Heart right ventricle (tissue), 16 donors: Measurements from ENCODE around the gene NKPD1. TPM values are rescaled to one million over a fixed set of nuclear protein-coding genes. Genes with fewer than 3 reads are reported as not detected.

ENCODE experiments used
- ATAC-seq, 8 donors: fragments of 200-7000 bp; cut with Tn5 transposase; one replicate each; pipeline ENCODE4 v1.9.1; 2020; ENCODE audit warnings: mild to moderate bottlenecking in 8 of 8, moderate library complexity in 8 of 8, moderate number of reproducible peaks in 1 of 8
- DNase-seq, 2 donors: peaks; one replicate each; pipeline ENCODE4 v3.0.0-alpha.2; 2020
- H3K27ac ChIP-seq, 10 donors: fragments of 200-600 bp; sonication (generic) in 2 of 10; one replicate each; pipeline versions ENCODE4 v1.5.0 to v1.8.0; 2020 to 2022; ENCODE audit warnings: mild to moderate bottlenecking in 3 of 10
- H3K27me3 ChIP-seq, 7 donors: fragments of 200-600 bp; one replicate each; pipeline ENCODE4 v1.8.0; 2021 to 2022; ENCODE audit warnings: mild to moderate bottlenecking in 2 of 7
- H3K36me3 ChIP-seq, 9 donors: fragments of 200-600 bp; sonication (generic) in 1 of 9; one replicate each; pipeline versions ENCODE4 v1.5.0 to v1.8.0; 2020 to 2022; ENCODE audit warnings: mild to moderate bottlenecking in 2 of 9
- H3K4me1 ChIP-seq, 9 donors: fragments of 200-600 bp; sonication (generic) in 1 of 9; one replicate each; pipeline versions ENCODE4 v1.5.0 to v1.8.0; 2020 to 2022; ENCODE audit warnings: mild to moderate bottlenecking in 4 of 9
- H3K4me3 ChIP-seq, 10 donors: fragments of 200-600 bp; sonication (generic) in 2 of 10; one replicate each; pipeline versions ENCODE4 v1.5.0 to v1.8.0; 2020 to 2022; ENCODE audit warnings: mild to moderate bottlenecking in 7 of 10, moderate library complexity in 2 of 10
- H3K9me3 ChIP-seq, 11 donors: fragments of 200-600 bp in 10 of 11; sonication (generic) in 2 of 11; one replicate each; pipeline versions ENCODE4 v1.5.0 to v1.8.0; 2013 to 2022; ENCODE audit warnings: mild to moderate bottlenecking in 2 of 11, control low read depth in 1 of 11, moderate library complexity in 1 of 11
- CTCF ChIP-seq, 9 donors: fragments of 200-600 bp; sonication (generic) in 2 of 9; IDR thresholded peaks; one replicate each; pipeline versions ENCODE4 v1.5.0 to v1.8.0; 2021 to 2022; ENCODE audit warnings: antibody characterized with exemption in 9 of 9, mild to moderate bottlenecking in 5 of 9, moderate library complexity in 1 of 9
- WGBS, 2 donors: extraction: QIAGEN DNeasy Blood & Tissue Kit; methylation state at CpG; one replicate each; pipeline ENCODE4 v1.1.7; 2013; ENCODE audit warnings: inconsistent platforms in 1 of 2; 5-methylcytosine and 5-hydroxymethylcytosine counted together
- intact Hi-C, 10 donors: fragments of 100-400 bp; cut with DNase I; formaldehyde crosslinking; loops; one replicate each; pipeline versions ENCODE4 v1.11.1 to v1.14.2; 2022
- long read RNA-seq, 3 donors: library from polyadenylated mRNA; unstranded; transcript quantifications; one replicate each; pipeline ENCODE4 v2.0.0, GENCODE V29; 2020 to 2021
- polyA plus RNA-seq, 2 donors: library from polyadenylated mRNA; stranded (reverse); fragments of 200-250 nt; gene quantifications; one replicate each; pipeline ENCODE4 v1.2.3, GENCODE V29; 2013
- total RNA-seq, 10 donors: library from RNA; stranded (reverse); fragmentation: NEBNext Ultra II Directional in 3 of 10; extraction: Animal tissue kit (Norgen Biotek cat#: 25700) in 3 of 10; gene quantifications; one replicate each; pipeline versions ENCODE4 v1.2.1 to v1.2.4, GENCODE V29; 2021 to 2023
- donor health status: Arrhythmogenic right ventricular cardiomyopathy.
- donor health status: ischemic (EF 13 %, LVEDD 7.1; RV severe dilation, severe dysfunction).
- donor health status: healthy with polysubstance abuse.
- donor health status: DM: no; HTN: yes; CAD: no.
- donor health status: DM: no; HTN: no; CAD: no.
- donor health status: ischemic (EF 25% LVEDD 6.9; RV normal size, moderate dysfunction).
- donor health status: ischemic (EF 25% LVEDD 5.7; RV mildly dilated, moderate dysfunction).
- donor health status: healthy.
- donor health status: DM: yes; HTN: yes; CAD: no.
- donor health status: Ischemic cardiomyopathy.
- donor health status: ischemic (EF 35%, LVEDD 5.7; RV mildly dilated, moderate dysfunction).
- donor health status: nonischemic (EF 11% LVEDD 7.7; RV severe dilation, severe dysfunction).
- donor health status: DM: yes; HTN: yes; CAD: no.
- donor health status: PGD.
- donor health status: ischemic (EF 29% LVEDD 5.4; RV normal size, mild dysfunction).
- donor health status: nonischemic (EF 23%, LVEDD 6.1; RV moderate dilation, normal function).

NKPD1 gene
- under 1 TPM in 3 of 10 donors, not detected in 7; 0.06 to 0.09 (median 0.07) TPM for total RNA-seq
- polyA plus RNA-seq, result under 1 TPM; 0.06 to 0.07 TPM
- long read RNA-seq, donor 1, result 0 reads
- long read RNA-seq, donor 2, result 0 reads
- long read RNA-seq, donor 3, result 0 reads

GRCh38 chr19:45160870-45161737 is at the start of gene NKPD1:
NKPD1 (minus strand) TSS chr19:45160982; CDS start chr19:45160150, 832 bp downstream.
- 56 to 57% methylated on average over 29 of the region's 29 CpGs for WGBS, 2 donors
- no peak for TF ChIP-seq CTCF (IDR thresholded peaks at IDR 0.05)
- H3K27me3 ChIP-seq, result peaks cover 0 to 43% (median 33%) of the 10 kb centered on the region in 7 donors

GRCh38 chr19:45206328-45206727 is 45.5 kb upstream of the NKPD1 start:
- no peak overlapping the region for H3K4me3 ChIP-seq
- H3K27me3 ChIP-seq, result peaks cover 0 to 7% (median 0%) of the 10 kb centered on the region in 7 donors
- 88 to 91% methylated on average over 3 of the region's 3 CpGs for WGBS, 2 donors
- H3K4me1 ChIP-seq, result peaks cover 0 to 12% (median 0%) of the 10 kb centered on the region in 9 donors
- no peaks in the 10 kb centered on the region for H3K9me3 ChIP-seq
- ATAC-seq (no peak), DNase-seq (no peak)
- H3K27ac ChIP-seq, result no peak overlapping the region
- intact Hi-C loops, result no loop called here
- no peak for TF ChIP-seq CTCF (IDR thresholded peaks at IDR 0.05)
- no peaks in the 10 kb centered on the region for H3K36me3 ChIP-seq

More at GRCh38 chr19:45160870-45161737, at the start of gene NKPD1:
- Histone ChIP-seq H3K9me3 (no peaks in the 10 kb centered on the region), H3K27ac (no peak within 1 kb of the TSS), H3K4me1 (peaks cover 7 to 23% (median 14%) of the 10 kb centered on the region in 9 donors), H3K4me3 (no peak within 1 kb of the TSS), H3K36me3 (no peaks in the 10 kb centered on the region)
- intact Hi-C loops, result no loop called here
- ATAC-seq (no peak), DNase-seq (no peak)

- WGBS, 2 donors, result 87 to 88% methylated on average over 12 of the region's 12 CpGs
- TF ChIP-seq CTCF (IDR thresholded peaks at IDR 0.05), result no peak
- Histone ChIP-seq H3K4me3 (no peak overlapping the region), H3K4me1 (peaks cover 0 to 9% (median 0%) of the 10 kb centered on the region in 9 donors), H3K36me3 (no peaks in the 10 kb centered on the region), H3K27me3 (peaks cover 0 to 4% (median 0%) of the 10 kb centered on the region in 7 donors), H3K27ac (no peak overlapping the region), H3K9me3 (no peaks in the 10 kb centered on the region)
- intact Hi-C loops, result no loop called here
- ATAC-seq, result no peak
- no peak for DNase-seq
These were observed 45.0 kb upstream of the NKPD1 start for GRCh38 chr19:45205810-45206209.

GRCh38 chr19:45202637-45203036 is 41.9 kb upstream of the NKPD1 start:
- H3K4me3 ChIP-seq, result no peak overlapping the region
- TF ChIP-seq CTCF (IDR thresholded peaks at IDR 0.05), result no peak
- H3K27ac ChIP-seq, result no peak overlapping the region
- H3K27me3 ChIP-seq, result no peaks in the 10 kb centered on the region
- no peaks in the 10 kb centered on the region for H3K9me3 ChIP-seq
- ATAC-seq (peak in 1 of 8 donors; percentile 47), DNase-seq (no peak)
- H3K4me1 ChIP-seq, result peaks cover 0 to 6% (median 0%) of the 10 kb centered on the region in 9 donors
- no peaks in the 10 kb centered on the region for H3K36me3 ChIP-seq
- intact Hi-C loops, result loop anchor here in 3 of 10 donors (5.0 kb wide), 2 partner anchors 45 to 135 kb away; partner anchors contain the start of gene EXOC3L2 (in 3 of the 3)
- 71 to 80% methylated on average over 6 of the region's 6 CpGs for WGBS, 2 donors
